Umbilical cord (tissue), 2 donors: Measurements from ENCODE around the gene RFT1. TPM values are rescaled to one million over a fixed set of nuclear protein-coding genes. Genes with fewer than 3 reads are reported as not detected.

ENCODE experiments used
- DNase-seq: peaks from one replicate; pipeline ENCODE4 v3.0.0-alpha.2; 2015; ENCODE audit warnings: low spot score
- total RNA-seq: library from RNA; depleted of rRNA; stranded (reverse); fragments of >200 nt; gene quantifications from one replicate; pipeline ENCODE4 v1.2.3, GENCODE V29; 2014; ENCODE audit warnings: low replicate concordance; ENCODE audit not compliant: insufficient read depth

The RFT1 gene
- total RNA-seq, 1 donor from 2014 or later: 10.4 TPM

- no peak for DNase-seq
Observed at GRCh38 chr3:53150247-53151085, 20.2 kb upstream of the RFT1 start.

GRCh38 chr3:53149699-53150098 lies 19.5 kb upstream of the RFT1 start:
- DNase-seq: no peak

- no peak for DNase-seq
Observed at GRCh38 chr3:53149006-53149690, 18.9 kb upstream of the RFT1 start.

- no peak for DNase-seq
Observed at GRCh38 chr3:53147903-53148400, 17.7 kb upstream of the RFT1 start.

- no peak for DNase-seq
Observed at GRCh38 chr3:53147151-53147902, 17.1 kb upstream of the RFT1 start.

- DNase-seq: no peak
Observed at GRCh38 chr3:53146319-53146891, 16.2 kb upstream of the RFT1 start.

- no peak for DNase-seq
Observed at GRCh38 chr3:53145713-53146080, 15.5 kb upstream of the RFT1 start.

- DNase-seq: no peak
Observed at GRCh38 chr3:53144862-53145712, 14.9 kb upstream of the RFT1 start.

- no peak for DNase-seq
Observed at GRCh38 chr3:53144446-53144845, 14.2 kb upstream of the RFT1 start.

- no peak for DNase-seq
Observed at GRCh38 chr3:53142986-53143385, 12.8 kb upstream of the RFT1 start.

- no peak for DNase-seq
Observed at GRCh38 chr3:53140847-53141845, 10.9 kb upstream of the RFT1 start.

- DNase-seq: peak; percentile 27
Observed at GRCh38 chr3:53139906-53140846, 9.9 kb upstream of the RFT1 start.

GRCh38 chr3:53137835-53138446 lies 7.7 kb upstream of the RFT1 start:
- no peak for DNase-seq

GRCh38 chr3:53137221-53137620 lies 7.0 kb upstream of the RFT1 start:
- no peak for DNase-seq

GRCh38 chr3:53134631-53135232 lies 4.5 kb upstream of the RFT1 start:
- peak; percentile 54 for DNase-seq

GRCh38 chr3:53132347-53132746 lies 2.1 kb upstream of the RFT1 start:
- DNase-seq: no peak

GRCh38 chr3:53131096-53131495 lies 861 bp upstream of the RFT1 start:
- DNase-seq: no peak

- DNase-seq: no peak
Observed at GRCh38 chr3:53129344-53129743, 891 bp downstream of the RFT1 start.
